Measurements from ENCODE around the gene PPM1H.

The PPM1H gene

GRCh38 chr12:62787611-62788010, 147.3 kb downstream of the PPM1H start:
- Histone ChIP-seq H3K9me2 (replicated peaks; ENCODE audit: low read depth, low read length) (no peaks in the 10 kb centered on the region), H2AFZ (ENCODE audit: low read length) (no peak overlapping the region), H3K4me1 (ENCODE audit: insufficient read depth, low read length, poor library complexity, severe bottlenecking) (peaks cover 40% of the 10 kb centered on the region), H3K9ac (ENCODE audit: low read depth, low read length, poor library complexity, severe bottlenecking) (no peak overlapping the region), H3K27me3 (ENCODE audit: insufficient read depth, low read length, poor library complexity, severe bottlenecking) (no peaks in the 10 kb centered on the region), H4K20me1 (ENCODE audit: insufficient read depth, low read length, poor library complexity, severe bottlenecking) (no peaks in the 10 kb centered on the region), H3K79me2 (ENCODE audit: insufficient read depth, low read length) (no peaks in the 10 kb centered on the region), H3K9me3 (ENCODE audit: insufficient read depth, low read depth, low read length) (no peaks in the 10 kb centered on the region), H3F3A (ENCODE audit: low read depth) (no peaks in the 10 kb centered on the region), H3K4me2 (ENCODE audit: low read depth, low read length, poor library complexity, severe bottlenecking) (no peak overlapping the region), H3K4me3 (ENCODE audit: low read length, poor library complexity, severe bottlenecking) (no peak overlapping the region), H3K36me3 (ENCODE audit: insufficient read depth, low read length) (peaks cover 14% of the 10 kb centered on the region; the same call in 1 of the 2 replicates)
- no peak for TF ChIP-seq CTCF (conservative IDR thresholded peaks at IDR 0.05; ENCODE audit: low read length)
- no peak for TF ChIP-seq EZH2phosphoT487 (IDR thresholded peaks at IDR 0.05; ENCODE audit: borderline replicate concordance)

GRCh38 chr12:62787023-62787422, 147.9 kb downstream of the PPM1H start:
- Histone ChIP-seq H2AFZ (ENCODE audit: low read length) (no peak overlapping the region), H3K4me2 (ENCODE audit: low read depth, low read length, poor library complexity, severe bottlenecking) (peak overlapping the region; percentile 67)

DNA sequence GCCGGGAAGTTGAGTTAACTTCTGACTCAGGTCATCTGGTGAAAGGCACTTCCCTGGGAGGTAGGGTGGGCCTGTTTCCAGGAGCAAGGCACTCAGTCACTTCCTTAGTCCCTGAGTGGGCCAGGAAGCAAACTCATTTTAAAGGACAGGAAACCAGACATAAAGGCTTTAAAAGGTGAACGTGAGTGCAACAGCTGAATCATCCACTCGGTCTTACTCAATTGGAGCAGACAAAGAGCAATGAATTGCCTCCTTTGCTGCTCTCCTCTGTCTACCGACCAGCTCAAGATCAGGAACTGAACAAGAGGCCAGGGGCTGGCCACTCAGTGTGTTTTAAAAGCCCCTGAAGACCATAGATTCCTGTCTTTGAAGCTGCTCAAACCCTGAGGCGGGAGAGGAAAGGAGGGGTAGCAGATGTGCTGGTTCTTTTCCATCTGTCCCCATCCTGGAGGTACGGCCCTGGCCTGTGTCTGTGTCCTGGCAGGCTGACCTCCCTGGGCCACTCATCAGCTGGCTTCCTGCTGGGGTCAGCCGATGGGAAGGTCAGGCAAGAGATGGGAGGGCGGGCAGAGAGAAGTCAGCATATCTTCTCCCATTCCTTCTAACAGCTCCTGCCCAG, 148.9 kb downstream of the PPM1H start:
- no peaks in the 10 kb centered on the region for H3K79me2 ChIP-seq (ENCODE audit: insufficient read depth, low read length)
- H3K4me3 ChIP-seq (ENCODE audit: low read length, poor library complexity, severe bottlenecking) = peak overlapping the region; percentile 43
- no peaks in the 10 kb centered on the region for H3F3A ChIP-seq (ENCODE audit: low read depth)
- H2AFZ ChIP-seq (ENCODE audit: low read length) = 0 out of 2 replicates have a peak overlapping the region, but pooled peaks have one; percentile 47
- H3K9me2 ChIP-seq (replicated peaks; ENCODE audit: low read depth, low read length) = no peaks in the 10 kb centered on the region
- no peaks in the 10 kb centered on the region for H4K20me1 ChIP-seq (ENCODE audit: insufficient read depth, low read length, poor library complexity, severe bottlenecking)
- H3K9me3 ChIP-seq (ENCODE audit: insufficient read depth, low read depth, low read length) = no peaks in the 10 kb centered on the region
- TF ChIP-seq EZH2phosphoT487 (IDR thresholded peaks at IDR 0.05; ENCODE audit: borderline replicate concordance) (no peak), CTCF (conservative IDR thresholded peaks at IDR 0.05; ENCODE audit: low read length) (no peak)
- H3K4me2 ChIP-seq (ENCODE audit: low read depth, low read length, poor library complexity, severe bottlenecking) = peak overlapping the region; percentile 67
- peaks cover 40% of the 10 kb centered on the region for H3K4me1 ChIP-seq (ENCODE audit: insufficient read depth, low read length, poor library complexity, severe bottlenecking)
- peaks cover 14% of the 10 kb centered on the region; the same call in 1 of the 2 replicates for H3K36me3 ChIP-seq (ENCODE audit: insufficient read depth, low read length)
- no peaks in the 10 kb centered on the region for H3K27me3 ChIP-seq (ENCODE audit: insufficient read depth, low read length, poor library complexity, severe bottlenecking)
- H3K9ac ChIP-seq (ENCODE audit: low read depth, low read length, poor library complexity, severe bottlenecking) = peak overlapping the region; percentile 60

More at GRCh38 chr12:62787023-62787422, 147.9 kb downstream of the PPM1H start:
- H3K79me2 ChIP-seq (ENCODE audit: insufficient read depth, low read length) = no peaks in the 10 kb centered on the region
- H3K4me1 ChIP-seq (ENCODE audit: insufficient read depth, low read length, poor library complexity, severe bottlenecking) = peaks cover 40% of the 10 kb centered on the region
- H3K9me3 ChIP-seq (ENCODE audit: insufficient read depth, low read depth, low read length) = no peaks in the 10 kb centered on the region
- H3K9ac ChIP-seq (ENCODE audit: low read depth, low read length, poor library complexity, severe bottlenecking) = no peak overlapping the region
- H3K9me2 ChIP-seq (replicated peaks; ENCODE audit: low read depth, low read length) = no peaks in the 10 kb centered on the region
- peaks cover 14% of the 10 kb centered on the region; the same call in 1 of the 2 replicates for H3K36me3 ChIP-seq (ENCODE audit: insufficient read depth, low read length)
- no peaks in the 10 kb centered on the region for H3K27me3 ChIP-seq (ENCODE audit: insufficient read depth, low read length, poor library complexity, severe bottlenecking)
- TF ChIP-seq EZH2phosphoT487 (IDR thresholded peaks at IDR 0.05; ENCODE audit: borderline replicate concordance) (no peak), CTCF (conservative IDR thresholded peaks at IDR 0.05; ENCODE audit: low read length) (no peak)
- no peaks in the 10 kb centered on the region for H4K20me1 ChIP-seq (ENCODE audit: insufficient read depth, low read length, poor library complexity, severe bottlenecking)
- H3K4me3 ChIP-seq (ENCODE audit: low read length, poor library complexity, severe bottlenecking) = no peak overlapping the region
- no peaks in the 10 kb centered on the region for H3F3A ChIP-seq (ENCODE audit: low read depth)

Data from Loucy (cell line).